Karpas-422 (cell line): ENCODE measurements around the gene CSF1. TPM values are rescaled to one million over a fixed set of nuclear protein-coding genes. Genes with fewer than 3 reads are reported as not detected.

Source experiments
- DNase-seq: peaks from one replicate; pipeline ENCODE4 v3.0.0-alpha.2; 2015
- H2AFZ ChIP-seq: fragments of 200-600 bp; sonication (generic); 2 replicates; pipeline ENCODE4 v1.6.1; 2014; ENCODE audit warnings: antibody characterized with exemption, low read length, mixed read lengths
- H3K27ac ChIP-seq: fragments of 200-600 bp; sonication (generic); 2 replicates; pipeline ENCODE4 v1.5.1; 2014; ENCODE audit warnings: mild to moderate bottlenecking, low read length, moderate library complexity
- H3K27me3 ChIP-seq: fragments of 200-600 bp; sonication (generic); 2 replicates; pipeline ENCODE4 v1.6.1; 2014; ENCODE audit warnings: low read length, mixed read lengths
- H3K36me3 ChIP-seq: fragments of 200-600 bp; sonication (generic); 2 replicates; pipeline ENCODE4 v1.6.1; 2014; ENCODE audit warnings: low read length, mixed read lengths; ENCODE audit not compliant: insufficient read depth
- H3K4me1 ChIP-seq: fragments of 200-600 bp; sonication (generic); 2 replicates; pipeline ENCODE4 v1.6.1; 2014; ENCODE audit warnings: mild to moderate bottlenecking, low read length, mixed read lengths
- H3K4me2 ChIP-seq: fragments of 200-600 bp; sonication (generic); 2 replicates; pipeline ENCODE4 v1.6.1; 2014; ENCODE audit warnings: low read length, low read depth, mild to moderate bottlenecking; ENCODE audit not compliant: poor library complexity, severe bottlenecking
- H3K4me3 ChIP-seq: fragments of 200-600 bp; sonication (generic); 2 replicates; pipeline ENCODE4 v1.5.1; 2014; ENCODE audit warnings: mild to moderate bottlenecking, antibody characterized with exemption, low read length, mixed read lengths
- H3K79me2 ChIP-seq: fragments of 200-600 bp; sonication (generic); 2 replicates; pipeline ENCODE4 v1.6.1; 2014; ENCODE audit warnings: mild to moderate bottlenecking, low read length, mixed read lengths
- H3K9ac ChIP-seq: fragments of 200-600 bp; sonication (generic); 2 replicates; pipeline ENCODE4 v1.6.0; 2014; ENCODE audit warnings: low read length
- H3K9me2 ChIP-seq: fragments of 200-600 bp; sonication (generic), shearing (Covaris generic); replicated peaks from 2 replicates; pipeline ENCODE4 v1.6.0; 2014; ENCODE audit warnings: mild to moderate bottlenecking, low read length, moderate library complexity; ENCODE audit not compliant: insufficient read depth
- H3K9me3 ChIP-seq: fragments of 300-700, 200-600 bp; sonication (generic); 2 replicates; pipeline ENCODE4 v1.6.1; 2014; ENCODE audit warnings: low read length, mixed read lengths
- H4K20me1 ChIP-seq: fragments of 200-600 bp; sonication (generic); 2 replicates; pipeline ENCODE4 v1.6.1; 2014; ENCODE audit warnings: mild to moderate bottlenecking, antibody characterized with exemption, low read length, low read depth; ENCODE audit not compliant: insufficient read depth
- total RNA-seq: library from RNA; depleted of rRNA; stranded (reverse); fragments of >200 nt; shearing (Covaris generic); gene quantifications from 2 replicates; pipeline ENCODE4 v1.2.3, GENCODE V29; 2014; ENCODE audit warnings: low replicate concordance

CSF1 gene
- total RNA-seq, 1 experiment from 2014 or later: 0.07 TPM

DNA sequence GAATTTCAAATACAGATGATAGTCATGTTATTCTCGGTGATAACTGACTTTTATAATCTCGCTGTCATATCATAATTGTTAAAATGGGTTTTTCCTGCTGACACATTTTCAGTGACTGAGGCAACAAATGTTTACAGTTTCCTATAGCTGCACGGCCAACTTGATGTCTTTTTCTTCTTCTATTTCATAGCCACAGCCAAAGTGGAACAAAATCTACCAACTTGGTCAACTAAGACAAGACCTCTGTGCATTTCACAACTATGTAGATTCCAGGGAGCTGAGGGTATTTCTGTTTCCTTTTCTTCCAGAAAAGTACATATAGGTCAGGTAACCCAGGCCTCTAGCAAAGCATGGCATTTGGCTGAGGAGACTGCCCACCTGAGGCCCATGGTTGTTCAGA, 63.5 kb downstream of the CSF1 start:
- H3K27me3 ChIP-seq: no peaks in the 10 kb centered on the region
- H3K4me1 ChIP-seq: no peaks in the 10 kb centered on the region
- no peaks in the 10 kb centered on the region for H3K36me3 ChIP-seq
- no peak for DNase-seq
- H3K9me2 ChIP-seq: no peaks in the 10 kb centered on the region
- H3K9ac ChIP-seq: no peak overlapping the region
- no peaks in the 10 kb centered on the region for H3K79me2 ChIP-seq
- no peaks in the 10 kb centered on the region for H3K9me3 ChIP-seq
- H2AFZ ChIP-seq: no peak overlapping the region
- no peak overlapping the region for H3K4me3 ChIP-seq
- no peak overlapping the region for H3K4me2 ChIP-seq
- no peak overlapping the region for H3K27ac ChIP-seq
- H4K20me1 ChIP-seq: no peaks in the 10 kb centered on the region

DNA sequence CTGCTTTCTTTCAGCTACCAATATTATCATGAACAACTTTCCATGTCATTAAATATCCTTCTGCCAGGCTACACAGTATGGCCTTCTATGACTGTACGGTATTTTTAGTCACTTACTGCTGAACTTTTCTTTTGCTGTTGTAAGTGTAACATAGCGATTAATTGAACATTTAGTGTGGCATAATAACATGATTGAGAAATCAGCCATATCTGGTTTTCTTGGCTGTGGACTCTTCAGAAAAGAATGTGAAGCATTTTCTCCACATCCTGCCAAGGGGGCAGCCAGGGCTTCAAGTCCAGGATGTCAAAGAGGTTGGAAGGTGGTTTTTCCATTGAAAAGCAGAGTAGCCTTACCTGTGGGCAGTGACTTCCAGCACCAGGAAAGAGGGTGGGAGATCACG, 65.1 kb downstream of the CSF1 start:
- Histone ChIP-seq H3K27me3 (no peaks in the 10 kb centered on the region), H3K9ac (no peak overlapping the region), H3K36me3 (no peaks in the 10 kb centered on the region), H3K4me3 (no peak overlapping the region), H3K27ac (no peak overlapping the region), H4K20me1 (no peaks in the 10 kb centered on the region), H3K9me3 (no peaks in the 10 kb centered on the region), H3K79me2 (no peaks in the 10 kb centered on the region), H3K9me2 (no peaks in the 10 kb centered on the region), H3K4me1 (no peaks in the 10 kb centered on the region), H3K4me2 (no peak overlapping the region), H2AFZ (no peak overlapping the region)
- DNase-seq: no peak

DNA sequence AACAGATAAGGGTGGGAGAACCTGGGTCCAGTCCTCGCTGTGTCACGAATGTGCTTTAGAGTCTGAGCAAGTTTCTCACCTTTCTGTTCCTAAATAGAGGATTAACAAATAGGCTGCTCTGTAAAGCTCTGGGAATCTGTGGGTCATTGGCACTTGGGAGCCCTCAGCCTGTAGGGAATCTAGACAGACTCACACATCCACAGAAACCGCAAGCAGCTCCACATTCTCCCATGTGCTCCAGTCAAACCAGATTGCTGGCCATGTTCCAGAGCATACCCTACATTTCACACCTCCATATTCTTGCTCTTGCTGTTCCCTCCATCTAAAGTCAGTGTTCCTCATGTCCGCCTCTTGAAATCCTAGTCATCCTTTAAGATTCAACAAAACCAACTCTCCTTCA, 66.1 kb downstream of the CSF1 start:
- H3K4me1 ChIP-seq: no peaks in the 10 kb centered on the region
- H3K9ac ChIP-seq: no peak overlapping the region
- no peaks in the 10 kb centered on the region for H3K27me3 ChIP-seq
- H3K4me2 ChIP-seq: no peak overlapping the region
- no peaks in the 10 kb centered on the region for H3K9me2 ChIP-seq
- no peak overlapping the region for H3K4me3 ChIP-seq
- H4K20me1 ChIP-seq: no peaks in the 10 kb centered on the region
- H2AFZ ChIP-seq: no peak overlapping the region
- DNase-seq: no peak
- no peaks in the 10 kb centered on the region for H3K9me3 ChIP-seq
- no peak overlapping the region for H3K27ac ChIP-seq
- H3K79me2 ChIP-seq: no peaks in the 10 kb centered on the region
- H3K36me3 ChIP-seq: no peaks in the 10 kb centered on the region

DNA sequence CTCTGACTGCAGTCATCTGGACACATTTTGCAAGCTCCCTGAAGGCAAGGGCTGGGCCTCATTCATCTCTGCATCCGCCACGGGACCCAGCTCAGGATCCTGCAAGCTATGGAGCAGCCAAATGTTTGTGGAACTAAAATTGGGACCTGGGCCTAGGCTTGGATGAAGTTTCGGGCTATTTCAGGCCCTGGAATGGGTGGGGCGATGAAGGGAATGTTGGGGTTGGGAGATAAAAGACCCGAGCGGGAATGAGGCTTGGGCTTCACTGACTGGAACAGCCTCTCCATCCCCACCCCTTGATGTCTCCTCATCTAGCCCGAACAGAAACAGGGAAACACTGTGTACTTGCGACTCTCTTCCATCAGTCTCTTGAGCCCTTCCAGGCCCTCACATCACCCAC, 66.6 kb downstream of the CSF1 start:
- no peak overlapping the region for H3K4me3 ChIP-seq
- no peaks in the 10 kb centered on the region for H3K4me1 ChIP-seq
- no peak overlapping the region for H3K4me2 ChIP-seq
- no peaks in the 10 kb centered on the region for H3K9me2 ChIP-seq
- H3K36me3 ChIP-seq: no peaks in the 10 kb centered on the region
- H3K9ac ChIP-seq: no peak overlapping the region
- H3K9me3 ChIP-seq: no peaks in the 10 kb centered on the region
- no peak overlapping the region for H2AFZ ChIP-seq
- H3K79me2 ChIP-seq: no peaks in the 10 kb centered on the region
- no peaks in the 10 kb centered on the region for H3K27me3 ChIP-seq
- no peaks in the 10 kb centered on the region for H4K20me1 ChIP-seq
- H3K27ac ChIP-seq: no peak overlapping the region
- no peak for DNase-seq

DNA sequence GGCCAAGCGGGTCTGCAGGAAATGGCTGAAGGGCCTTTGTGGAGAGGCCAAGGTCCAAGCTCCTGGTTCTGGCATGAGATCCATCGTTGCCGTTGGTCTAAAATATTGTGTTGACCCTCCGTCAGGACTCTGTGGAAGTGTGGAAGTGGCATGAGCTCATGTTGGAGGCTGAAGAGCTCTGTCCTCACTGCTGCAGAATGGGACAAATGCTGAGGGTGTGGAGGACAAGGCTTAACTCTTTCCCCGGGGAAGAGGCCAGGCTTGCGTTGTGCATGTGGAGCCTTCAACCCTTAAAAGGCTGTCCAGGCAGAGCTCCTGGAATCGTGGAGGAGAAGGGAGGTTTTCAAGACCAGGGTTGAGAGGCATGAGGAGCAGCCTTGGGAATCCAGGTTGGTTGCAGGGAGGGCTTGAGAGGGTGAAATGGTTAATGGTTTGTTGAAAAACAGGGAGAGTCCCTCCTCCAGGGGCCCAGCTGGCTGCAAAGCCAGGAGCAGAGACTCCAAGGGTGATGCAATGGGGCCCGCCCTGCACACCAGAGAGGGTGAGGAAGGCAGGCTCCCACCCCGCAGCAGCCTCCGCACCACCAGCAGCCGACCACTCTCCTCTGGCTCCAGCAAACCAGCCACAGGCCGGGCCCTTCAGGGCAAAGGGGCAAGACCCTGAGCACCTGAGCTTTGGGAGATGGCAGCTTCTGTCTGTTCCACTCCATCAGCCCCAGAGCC, 67.2 kb downstream of the CSF1 start:
- no peaks in the 10 kb centered on the region for H3K4me1 ChIP-seq
- no peaks in the 10 kb centered on the region for H3K27me3 ChIP-seq
- H3K9me3 ChIP-seq: no peaks in the 10 kb centered on the region
- no peak overlapping the region for H3K27ac ChIP-seq
- H3K9me2 ChIP-seq: no peaks in the 10 kb centered on the region
- H3K36me3 ChIP-seq: no peaks in the 10 kb centered on the region
- no peak overlapping the region for H3K4me3 ChIP-seq
- H3K79me2 ChIP-seq: no peaks in the 10 kb centered on the region
- no peaks in the 10 kb centered on the region for H4K20me1 ChIP-seq
- no peak overlapping the region for H3K4me2 ChIP-seq
- no peak for DNase-seq
- no peak overlapping the region for H3K9ac ChIP-seq
- no peak overlapping the region for H2AFZ ChIP-seq

DNA sequence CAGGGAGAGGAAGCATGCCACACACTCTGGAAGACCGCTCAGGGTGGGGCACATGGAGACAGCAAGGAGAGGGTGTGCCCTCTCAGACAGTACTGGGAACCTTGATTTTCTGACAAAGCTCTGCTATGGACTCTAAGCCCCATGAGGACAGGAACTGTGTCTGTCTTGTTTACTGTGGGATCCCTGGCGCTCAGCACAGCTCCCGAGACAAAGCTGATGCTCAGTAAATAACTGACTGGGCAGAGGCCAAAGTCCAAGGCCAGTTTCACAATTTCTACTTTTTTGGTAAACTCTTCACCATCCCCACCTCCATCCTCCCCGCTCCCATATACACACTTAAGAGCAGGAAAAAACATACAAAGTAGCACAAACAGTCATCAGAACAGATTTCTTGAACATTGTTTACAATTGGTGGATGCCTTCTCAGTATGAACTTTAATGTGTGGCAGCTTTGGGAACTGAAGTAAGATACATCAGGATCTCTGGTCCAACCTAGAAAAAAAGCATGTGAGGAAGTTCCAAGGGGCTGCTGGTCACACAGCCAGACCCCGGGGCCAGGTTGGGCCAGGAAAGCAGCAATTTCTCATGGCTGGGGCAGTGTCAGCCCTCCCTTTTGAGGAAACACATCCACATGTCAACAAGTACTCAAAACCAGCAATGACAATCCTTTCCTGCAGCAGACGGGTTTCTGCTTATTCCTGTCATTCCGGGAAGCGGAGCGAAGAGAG, 68.3 kb downstream of the CSF1 start:
- H3K79me2 ChIP-seq: no peaks in the 10 kb centered on the region
- no peaks in the 10 kb centered on the region for H3K9me2 ChIP-seq
- no peaks in the 10 kb centered on the region for H3K27me3 ChIP-seq
- H3K27ac ChIP-seq: no peak overlapping the region
- no peaks in the 10 kb centered on the region for H4K20me1 ChIP-seq
- H3K4me2 ChIP-seq: no peak overlapping the region
- H3K9me3 ChIP-seq: no peaks in the 10 kb centered on the region
- H3K9ac ChIP-seq: no peak overlapping the region
- peaks cover 2% of the 10 kb centered on the region; the same call in 1 of the 2 replicates for H3K4me1 ChIP-seq
- H3K4me3 ChIP-seq: no peak overlapping the region
- no peak for DNase-seq
- H3K36me3 ChIP-seq: no peaks in the 10 kb centered on the region
- H2AFZ ChIP-seq: no peak overlapping the region

DNA sequence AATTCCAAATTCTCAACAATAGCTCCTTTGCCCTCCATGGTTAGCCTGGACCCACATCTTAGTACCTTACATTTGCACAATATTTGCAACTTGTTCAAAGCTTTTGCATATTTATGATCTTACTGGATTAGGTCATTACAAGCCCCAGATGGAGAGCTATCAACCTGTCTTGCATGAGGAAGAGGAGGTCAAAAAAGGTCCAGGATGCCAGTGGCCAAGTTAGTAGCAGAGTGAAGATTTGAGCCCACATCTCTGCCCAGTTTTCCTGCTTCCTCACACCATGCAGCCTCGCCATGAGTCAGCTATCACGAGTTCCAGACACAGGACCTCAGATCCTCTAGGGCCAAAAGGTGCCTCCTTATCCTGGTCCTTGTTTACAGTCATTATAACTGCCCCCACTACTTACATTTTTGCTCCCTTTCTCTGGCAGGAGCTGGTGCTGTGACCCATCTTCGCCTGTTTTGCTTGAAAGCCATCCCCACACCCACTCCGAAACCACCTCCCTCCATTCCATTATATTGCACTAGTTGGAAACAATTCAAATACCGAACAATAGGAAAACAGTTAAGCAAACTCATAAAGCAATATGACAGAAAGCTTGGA, 68.9 kb downstream of the CSF1 start:
- H3K27ac ChIP-seq: no peak overlapping the region
- no peaks in the 10 kb centered on the region for H3K9me2 ChIP-seq
- no peaks in the 10 kb centered on the region for H3K9me3 ChIP-seq
- H3K79me2 ChIP-seq: no peaks in the 10 kb centered on the region
- H3K4me3 ChIP-seq: no peak overlapping the region
- no peak overlapping the region for H3K9ac ChIP-seq
- no peak for DNase-seq
- no peaks in the 10 kb centered on the region for H3K27me3 ChIP-seq
- H3K36me3 ChIP-seq: no peaks in the 10 kb centered on the region
- H4K20me1 ChIP-seq: no peaks in the 10 kb centered on the region
- H3K4me1 ChIP-seq: peaks cover 3% of the 10 kb centered on the region; the same call in 1 of the 2 replicates
- H2AFZ ChIP-seq: no peak overlapping the region
- H3K4me2 ChIP-seq: no peak overlapping the region
